Loucy (cell line): Measurements from ENCODE around the gene TMEM182.

Experiments
- H2AFZ ChIP-seq: fragments of 200-600 bp; sonication (generic); 2 replicates; pipeline ENCODE4 v1.6.0; 2016; ENCODE audit warnings: antibody characterized with exemption, mild to moderate bottlenecking, low read length, moderate library complexity
- H3F3A ChIP-seq: fragments of 200-600 bp; 2 replicates; pipeline ENCODE4 v1.6.0; 2016; ENCODE audit warnings: antibody characterized with exemption, low read depth, mild to moderate bottlenecking
- H3K27me3 ChIP-seq: fragments of 200-600 bp; sonication (generic); 2 replicates; pipeline ENCODE4 v1.6.1; 2014; ENCODE audit warnings: low read length, mild to moderate bottlenecking; ENCODE audit not compliant: insufficient read depth, poor library complexity, severe bottlenecking
- H3K36me3 ChIP-seq: fragments of 200-600 bp; sonication (generic); 2 replicates; pipeline ENCODE4 v1.6.1; 2016; ENCODE audit warnings: low read length; ENCODE audit not compliant: insufficient read depth
- H3K4me1 ChIP-seq: fragments of 200-600 bp; sonication (generic); 2 replicates; pipeline ENCODE4 v1.5.1; 2014; ENCODE audit warnings: low read length, mild to moderate bottlenecking; ENCODE audit not compliant: insufficient read depth, poor library complexity, severe bottlenecking
- H3K4me2 ChIP-seq: fragments of 200-600 bp; sonication (generic); 2 replicates; pipeline ENCODE4 v1.6.0; 2014; ENCODE audit warnings: antibody characterized with exemption, low read length, low read depth, mild to moderate bottlenecking; ENCODE audit not compliant: poor library complexity, severe bottlenecking
- H3K4me3 ChIP-seq: fragments of 200-600 bp; sonication (generic); 2 replicates; pipeline ENCODE4 v1.5.1; 2014; ENCODE audit warnings: low read length, mild to moderate bottlenecking, mixed read lengths; ENCODE audit not compliant: poor library complexity, severe bottlenecking
- H3K79me2 ChIP-seq: fragments of 200-600 bp; sonication (generic); 2 replicates; pipeline ENCODE4 v1.6.1; 2014; ENCODE audit warnings: low read length; ENCODE audit not compliant: insufficient read depth
- H3K9ac ChIP-seq: fragments of 200-600 bp; sonication (generic); 2 replicates; pipeline ENCODE4 v1.6.0; 2014; ENCODE audit warnings: mild to moderate bottlenecking, low read depth, low read length, moderate library complexity; ENCODE audit not compliant: poor library complexity, severe bottlenecking
- H3K9me2 ChIP-seq: fragments of 200-600 bp; sonication (generic); replicated peaks from 2 replicates; pipeline ENCODE4 v1.6.1; 2016; ENCODE audit warnings: low read depth, low read length, mixed read lengths
- H3K9me3 ChIP-seq: fragments of 200-600 bp; sonication (generic); 2 replicates; pipeline ENCODE4 v1.6.1; 2014; ENCODE audit warnings: mild to moderate bottlenecking, antibody characterized with exemption, low read length, low read depth; ENCODE audit not compliant: insufficient read depth
- H4K20me1 ChIP-seq: fragments of 200-600 bp; sonication (generic); 2 replicates; pipeline ENCODE4 v1.6.0; 2014; ENCODE audit warnings: antibody characterized with exemption, low read length, mild to moderate bottlenecking; ENCODE audit not compliant: insufficient read depth, poor library complexity, severe bottlenecking
- EZH2phosphoT487 ChIP-seq: fragments of 200-600 bp; IDR thresholded peaks from 2 replicates; pipeline ENCODE4 v1.6.1; 2018; ENCODE audit warnings: antibody characterized with exemption, mild to moderate bottlenecking, moderate library complexity, borderline replicate concordance
- TF ChIP-seq, protein P1 (sequence below): fragments of 200-600 bp; sonication (generic); conservative IDR thresholded peaks from 2 replicates; pipeline ENCODE4 v1.5.1; 2014; ENCODE audit warnings: mild to moderate bottlenecking, antibody characterized with exemption, low read length

TMEM182 gene, protein sequence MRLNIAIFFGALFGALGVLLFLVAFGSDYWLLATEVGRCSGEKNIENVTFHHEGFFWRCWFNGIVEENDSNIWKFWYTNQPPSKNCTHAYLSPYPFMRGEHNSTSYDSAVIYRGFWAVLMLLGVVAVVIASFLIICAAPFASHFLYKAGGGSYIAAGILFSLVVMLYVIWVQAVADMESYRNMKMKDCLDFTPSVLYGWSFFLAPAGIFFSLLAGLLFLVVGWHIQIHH

DNA sequence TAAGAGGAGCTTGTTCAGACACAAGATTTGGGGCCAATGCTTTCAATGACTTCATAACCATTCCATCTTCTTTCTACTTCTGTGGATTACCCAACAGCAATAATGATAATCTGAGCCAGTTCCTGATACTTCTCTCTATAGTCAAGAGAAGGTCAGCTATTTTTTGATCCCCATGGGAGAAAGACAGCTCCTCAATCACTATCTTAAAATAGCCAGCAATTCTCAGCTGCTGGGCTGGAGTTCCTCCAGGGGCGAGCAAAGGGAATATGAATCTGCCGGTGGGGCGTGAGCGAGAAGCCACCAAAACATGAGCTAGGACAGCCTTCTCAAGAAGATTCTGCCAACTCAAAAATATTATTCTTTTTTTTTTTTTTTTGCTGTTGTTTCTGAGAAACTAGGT is at the start of gene TMEM182:
Gene TMEM182, plus strand, starts transcription at position 269 of the 400 bp plus-strand sequence. CDS start 187 bp downstream, outside the sequence.
- Histone ChIP-seq H4K20me1 (no peaks in the 10 kb centered on the region), H3K9ac (no peak within 1 kb of the TSS), H3K4me2 (no peak within 1 kb of the TSS), H3K9me2 (no peaks in the 10 kb centered on the region), H3K4me1 (no peaks in the 10 kb centered on the region), H2AFZ (no peak within 1 kb of the TSS), H3K9me3 (no peaks in the 10 kb centered on the region), H3K36me3 (peaks cover 6% of the 10 kb centered on the region; the same call in 1 of the 2 replicates), H3K79me2 (no peaks in the 10 kb centered on the region), H3K27me3 (no peaks in the 10 kb centered on the region), H3F3A (no peaks in the 10 kb centered on the region), H3K4me3 (no peak within 1 kb of the TSS)
- no peak for TF ChIP-seq EZH2phosphoT487
- TF ChIP-seq, protein P1, sequence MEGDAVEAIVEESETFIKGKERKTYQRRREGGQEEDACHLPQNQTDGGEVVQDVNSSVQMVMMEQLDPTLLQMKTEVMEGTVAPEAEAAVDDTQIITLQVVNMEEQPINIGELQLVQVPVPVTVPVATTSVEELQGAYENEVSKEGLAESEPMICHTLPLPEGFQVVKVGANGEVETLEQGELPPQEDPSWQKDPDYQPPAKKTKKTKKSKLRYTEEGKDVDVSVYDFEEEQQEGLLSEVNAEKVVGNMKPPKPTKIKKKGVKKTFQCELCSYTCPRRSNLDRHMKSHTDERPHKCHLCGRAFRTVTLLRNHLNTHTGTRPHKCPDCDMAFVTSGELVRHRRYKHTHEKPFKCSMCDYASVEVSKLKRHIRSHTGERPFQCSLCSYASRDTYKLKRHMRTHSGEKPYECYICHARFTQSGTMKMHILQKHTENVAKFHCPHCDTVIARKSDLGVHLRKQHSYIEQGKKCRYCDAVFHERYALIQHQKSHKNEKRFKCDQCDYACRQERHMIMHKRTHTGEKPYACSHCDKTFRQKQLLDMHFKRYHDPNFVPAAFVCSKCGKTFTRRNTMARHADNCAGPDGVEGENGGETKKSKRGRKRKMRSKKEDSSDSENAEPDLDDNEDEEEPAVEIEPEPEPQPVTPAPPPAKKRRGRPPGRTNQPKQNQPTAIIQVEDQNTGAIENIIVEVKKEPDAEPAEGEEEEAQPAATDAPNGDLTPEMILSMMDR: no peak

DNA sequence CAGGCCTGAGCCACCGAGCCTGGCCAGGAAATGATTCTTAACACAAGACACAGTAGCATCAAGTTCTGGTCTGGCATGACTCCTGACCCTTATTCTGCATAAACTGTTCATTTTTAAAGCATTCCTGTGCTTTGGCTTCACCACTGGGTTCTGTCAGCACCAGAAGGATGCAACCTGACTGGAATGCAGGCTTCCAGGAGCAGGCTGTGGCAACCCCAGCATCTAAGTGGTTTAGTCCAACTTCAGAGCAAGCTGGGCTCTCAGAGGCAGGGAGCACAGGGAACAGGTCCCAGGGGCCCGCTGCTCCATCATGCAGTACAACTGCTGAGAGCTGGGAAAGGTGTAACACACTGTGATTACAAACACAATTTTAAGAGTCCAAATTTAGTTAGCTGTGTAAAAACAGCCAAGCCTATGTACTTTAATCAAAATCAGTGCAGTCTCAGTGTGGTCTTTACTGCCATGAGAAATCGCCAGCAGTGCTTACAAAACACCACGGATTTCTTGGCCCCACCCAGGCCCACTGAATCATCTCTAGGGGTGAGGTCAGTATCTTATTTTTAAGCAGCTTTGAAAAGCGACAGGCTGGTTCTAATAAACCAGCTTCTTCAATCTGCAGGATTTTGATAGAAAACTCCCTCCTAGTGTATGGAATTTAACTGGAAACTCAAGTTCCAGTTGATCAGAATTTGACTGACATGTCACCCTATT is 44.4 kb upstream of the TMEM182 start:
- H4K20me1 ChIP-seq: no peaks in the 10 kb centered on the region
- no peaks in the 10 kb centered on the region for H3K4me1 ChIP-seq
- no peak for TF ChIP-seq EZH2phosphoT487
- TF ChIP-seq, protein P1: no peak
- no peak overlapping the region for H3K9ac ChIP-seq
- H3K4me3 ChIP-seq: no peak overlapping the region
- no peaks in the 10 kb centered on the region for H3K9me3 ChIP-seq
- H3F3A ChIP-seq: no peaks in the 10 kb centered on the region
- peaks cover 50% of the 10 kb centered on the region; the same call in 1 of the 2 replicates for H3K36me3 ChIP-seq
- H3K27me3 ChIP-seq: no peaks in the 10 kb centered on the region
- no peaks in the 10 kb centered on the region for H3K79me2 ChIP-seq
- H2AFZ ChIP-seq: no peak overlapping the region
- no peaks in the 10 kb centered on the region for H3K9me2 ChIP-seq
- H3K4me2 ChIP-seq: no peak overlapping the region

DNA sequence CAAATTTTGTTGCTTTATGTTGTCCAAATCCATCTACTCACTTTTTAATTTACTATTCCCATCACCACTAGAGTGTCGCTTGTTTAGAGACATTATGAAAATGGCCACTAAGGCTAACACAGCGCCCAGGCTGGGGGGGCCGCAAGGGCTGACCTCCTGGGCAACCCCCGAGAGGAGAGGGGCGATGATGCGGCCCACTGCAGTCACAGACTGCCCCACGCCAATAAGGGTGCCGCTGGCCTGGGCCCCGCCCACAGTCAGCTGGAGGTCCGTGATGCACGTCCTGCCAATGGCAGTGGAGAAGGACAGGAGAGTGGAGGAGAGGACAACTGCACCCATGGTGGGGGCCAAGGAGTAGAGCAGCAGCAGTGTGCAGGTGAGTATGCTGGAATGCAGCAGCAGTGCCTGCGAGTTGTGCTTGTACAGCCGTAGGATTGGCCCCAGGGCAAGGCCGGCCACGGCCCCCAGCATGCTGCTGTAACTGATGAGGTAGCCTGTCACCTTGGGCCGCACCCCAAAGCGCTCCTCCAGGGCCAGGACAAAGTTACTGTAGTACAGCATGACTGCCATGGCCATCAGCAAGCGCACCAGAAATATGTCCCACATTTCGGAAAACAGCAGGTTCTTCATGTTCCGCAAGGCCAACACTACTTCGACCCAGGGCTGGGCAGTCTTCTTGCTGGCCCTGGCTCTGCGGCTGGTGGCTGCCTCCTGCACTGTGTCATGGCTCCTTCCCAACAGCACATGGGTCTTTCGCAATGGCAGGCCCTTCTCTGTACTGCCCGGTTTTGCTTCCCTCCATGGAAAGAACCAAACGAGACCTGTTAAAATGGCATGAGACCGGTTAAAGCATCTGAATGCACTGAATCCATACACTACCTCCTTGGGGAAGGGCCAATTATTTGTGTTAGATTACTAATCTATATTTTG is 43.2 kb upstream of the TMEM182 start:
- Histone ChIP-seq H3K4me2 (no peak overlapping the region), H3K9me2 (no peaks in the 10 kb centered on the region), H3K36me3 (peaks cover 60% of the 10 kb centered on the region; the same call in 1 of the 2 replicates), H3K4me3 (no peak overlapping the region), H3K9ac (no peak overlapping the region), H3F3A (no peaks in the 10 kb centered on the region), H3K27me3 (no peaks in the 10 kb centered on the region), H4K20me1 (no peaks in the 10 kb centered on the region), H3K4me1 (no peaks in the 10 kb centered on the region), H2AFZ (no peak overlapping the region), H3K9me3 (no peaks in the 10 kb centered on the region), H3K79me2 (no peaks in the 10 kb centered on the region)
- TF ChIP-seq EZH2phosphoT487: no peak
- TF ChIP-seq, protein P1: no peak
